Central memory CD8-positive, alpha-beta T cell (primary cell): Measurements from ENCODE around the gene TLCD3B.
"Not testable (repeated sequence)": the region's sequence is repeated elsewhere in the genome, so short reads cannot be mapped to it uniquely, and the experiment has no call there.

Source experiments
- ATAC-seq: fragments of 150-1000 bp; cut with Tn5 transposase; replicated peaks from 2 replicates; pipeline ENCODE4 v1.10.0; 2022; ENCODE audit warnings: mild to moderate bottlenecking, moderate FRiP score, moderate number of reproducible peaks; ENCODE audit not compliant: poor library complexity, severe bottlenecking; ENCODE audit errors: extremely low read depth
- DNase-seq, 2 donors: peaks; one replicate each; pipeline ENCODE4 v3.0.0; 2021; ENCODE audit warnings: low spot score in 2 of 2
- H3K27ac Mint-ChIP-seq: one replicate; pipeline ENCODE4 v1.8.0; 2022; ENCODE audit warnings: low read depth, mild to moderate bottlenecking, moderate library complexity, mixed read lengths
- H3K27me3 Mint-ChIP-seq: one replicate; pipeline ENCODE4 v1.8.0; 2022; ENCODE audit warnings: mixed read lengths
- H3K36me3 Mint-ChIP-seq: one replicate; pipeline ENCODE4 v1.8.0; 2022; ENCODE audit warnings: mild to moderate bottlenecking, moderate library complexity, mixed read lengths; ENCODE audit not compliant: insufficient read depth
- H3K4me1 Mint-ChIP-seq: one replicate; pipeline ENCODE4 v1.8.0; 2022; ENCODE audit warnings: mixed read lengths
- H3K4me3 Mint-ChIP-seq: one replicate; pipeline ENCODE4 v1.8.0; 2022; ENCODE audit warnings: mild to moderate bottlenecking, moderate library complexity, mixed read lengths
- H3K9me3 Mint-ChIP-seq: one replicate; pipeline ENCODE4 v1.8.0; 2022; ENCODE audit warnings: mixed read lengths

Gene TLCD3B

DNA sequence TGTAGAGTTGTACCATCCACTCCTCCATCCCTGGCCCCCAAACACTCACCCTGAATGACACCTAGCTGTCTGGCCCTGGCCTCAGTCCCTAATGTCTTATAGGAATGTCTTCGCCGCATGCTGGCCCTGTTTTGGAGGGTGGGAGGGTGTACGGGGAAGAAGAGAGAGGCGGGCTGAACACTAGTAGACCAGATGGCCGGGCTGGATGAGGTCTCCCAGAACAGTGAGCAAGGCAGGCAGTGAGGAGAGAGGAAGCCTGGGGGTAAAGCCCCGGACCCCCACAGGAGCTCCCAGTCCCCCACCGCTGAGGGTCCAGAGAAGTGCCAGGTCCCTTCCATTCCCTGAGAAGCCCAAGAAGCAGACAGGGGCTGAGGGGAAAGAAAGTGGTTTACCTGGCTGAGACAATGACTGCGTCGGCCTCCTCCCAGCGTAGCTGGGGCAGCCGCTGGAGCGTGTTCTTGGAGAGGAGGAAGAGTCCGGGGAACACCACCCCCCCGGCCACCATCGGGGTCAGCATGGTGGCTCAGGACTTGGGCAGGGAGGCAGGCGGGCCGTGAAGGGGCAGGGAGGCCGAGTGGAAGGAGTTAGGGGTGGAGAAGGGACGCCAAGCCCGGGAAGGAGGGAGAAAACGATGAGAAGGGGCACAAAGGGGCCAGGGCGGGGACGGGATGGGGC lies 923 bp downstream of the TLCD3B start:
- Mint-ChIP-seq H3K4me3 (peak overlapping the region; percentile 56), H3K4me1 (peaks cover 17% of the 10 kb centered on the region), H3K9me3 (no peaks in the 10 kb centered on the region), H3K27ac (no peak overlapping the region), H3K27me3 (peaks cover 79% of the 10 kb centered on the region), H3K36me3 (peaks cover 2% of the 10 kb centered on the region)
- no peak for ATAC-seq
- no peak for DNase-seq

DNA sequence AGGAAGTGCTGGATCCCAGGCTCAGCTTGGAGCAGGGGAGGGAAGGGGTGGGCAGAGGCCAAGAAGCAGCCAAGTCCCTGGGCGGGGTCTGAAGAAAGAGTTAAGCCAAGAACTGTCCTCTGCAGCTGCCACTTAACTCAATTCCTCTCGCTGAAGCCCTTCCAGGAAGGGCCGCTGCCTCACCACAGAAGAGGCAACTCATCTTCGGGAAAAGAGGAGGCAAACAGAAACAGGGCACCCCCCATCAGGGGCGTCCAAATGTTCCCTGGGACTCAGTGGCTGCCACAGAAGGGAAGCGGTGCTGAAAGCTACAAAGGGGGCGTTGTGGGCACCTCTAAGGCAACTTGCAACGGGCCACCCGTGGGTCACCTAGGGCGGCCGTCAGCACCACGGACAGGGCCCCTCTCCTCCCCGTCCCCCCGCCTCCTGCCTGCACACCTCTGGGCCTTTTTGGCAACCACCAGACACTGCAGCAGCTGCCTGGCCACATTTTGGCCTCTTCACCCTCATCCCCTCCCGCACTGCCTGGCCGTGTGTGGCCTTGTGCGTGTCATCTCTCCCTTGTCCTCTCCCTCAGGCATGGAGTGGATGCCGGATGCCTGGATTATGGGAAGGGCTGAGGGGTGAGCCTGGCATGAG lies 2.5 kb downstream of the TLCD3B start:
- Mint-ChIP-seq H3K4me3 (no peak overlapping the region), H3K27me3 (peaks cover 78% of the 10 kb centered on the region), H3K9me3 (no peaks in the 10 kb centered on the region), H3K27ac (no peak overlapping the region), H3K4me1 (peaks cover 17% of the 10 kb centered on the region), H3K36me3 (peaks cover 2% of the 10 kb centered on the region)
- no peak for DNase-seq
- ATAC-seq = no peak

DNA sequence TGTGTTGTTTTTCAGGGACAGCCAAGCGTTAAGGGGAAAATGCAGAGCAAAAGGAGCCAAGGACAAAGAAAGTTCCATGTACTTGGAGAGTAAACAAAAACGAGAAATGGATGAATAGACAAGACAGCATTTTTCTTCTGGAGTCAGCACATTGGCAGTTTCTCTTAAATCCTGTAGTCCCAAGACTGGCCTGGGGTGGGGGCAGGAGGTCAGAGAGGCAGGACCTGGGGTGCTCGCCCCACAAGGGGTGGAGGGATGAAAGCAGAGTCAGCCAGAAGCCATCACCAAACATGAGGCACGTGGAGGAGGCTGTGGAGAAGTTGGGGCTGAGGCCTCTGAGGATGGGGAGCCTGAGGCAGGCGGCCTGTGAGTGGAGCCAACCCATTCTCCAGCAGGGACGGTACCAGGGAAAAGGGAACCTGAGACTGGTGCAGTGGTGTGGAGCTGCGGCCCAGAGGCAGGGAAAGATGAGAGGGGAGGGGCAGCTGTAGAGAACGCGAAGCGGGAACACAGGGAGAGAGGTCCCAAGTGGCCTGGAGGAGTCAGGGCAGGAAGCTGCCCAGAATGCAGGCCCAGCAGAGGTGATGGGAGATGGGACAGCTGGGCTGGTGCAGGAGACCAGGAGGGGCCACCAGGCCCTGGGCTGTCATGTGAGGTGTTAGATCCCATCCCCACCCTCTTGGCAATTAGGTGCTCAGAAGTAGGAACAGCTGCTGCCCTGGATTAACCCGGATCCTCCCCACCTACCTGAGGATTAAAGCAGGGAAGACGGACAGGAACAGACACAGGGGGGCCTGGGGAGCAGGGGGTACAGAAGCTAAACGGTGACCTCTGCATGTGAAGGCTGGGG lies 3.3 kb downstream of the TLCD3B start:
- H3K4me3 Mint-ChIP-seq = no peak overlapping the region
- DNase-seq (no peak), ATAC-seq (no peak)
- H3K9me3 Mint-ChIP-seq = no peaks in the 10 kb centered on the region
- peaks cover 83% of the 10 kb centered on the region for H3K27me3 Mint-ChIP-seq
- peaks cover 2% of the 10 kb centered on the region for H3K36me3 Mint-ChIP-seq
- no peak overlapping the region for H3K27ac Mint-ChIP-seq
- H3K4me1 Mint-ChIP-seq = peaks cover 17% of the 10 kb centered on the region

DNA sequence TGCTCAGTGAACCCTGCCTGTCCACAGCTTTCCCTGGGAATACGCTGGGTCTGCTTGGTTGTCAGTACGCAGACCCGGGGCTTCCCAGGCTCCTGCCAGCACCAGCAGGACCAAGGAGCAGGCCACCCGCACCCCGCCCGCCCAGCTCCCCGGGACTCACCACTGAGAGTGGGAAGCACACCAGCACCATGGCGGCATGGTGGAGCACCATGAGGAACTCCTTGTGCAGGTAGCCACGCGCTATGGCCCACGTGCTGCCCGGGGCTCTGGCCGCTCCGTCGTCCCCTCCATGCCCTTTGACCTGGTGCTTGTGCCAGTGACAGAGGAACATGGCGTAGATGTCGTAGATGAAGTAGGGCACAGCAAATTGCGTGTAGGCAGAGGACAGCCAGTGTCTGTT lies 4.6 kb downstream of the TLCD3B start:
- Mint-ChIP-seq H3K4me3 (no peak overlapping the region), H3K27ac (no peak overlapping the region), H3K9me3 (no peaks in the 10 kb centered on the region), H3K27me3 (peaks cover 69% of the 10 kb centered on the region), H3K36me3 (no peaks in the 10 kb centered on the region), H3K4me1 (peaks cover 17% of the 10 kb centered on the region)
- ATAC-seq = no peak
- no peak for DNase-seq

DNA sequence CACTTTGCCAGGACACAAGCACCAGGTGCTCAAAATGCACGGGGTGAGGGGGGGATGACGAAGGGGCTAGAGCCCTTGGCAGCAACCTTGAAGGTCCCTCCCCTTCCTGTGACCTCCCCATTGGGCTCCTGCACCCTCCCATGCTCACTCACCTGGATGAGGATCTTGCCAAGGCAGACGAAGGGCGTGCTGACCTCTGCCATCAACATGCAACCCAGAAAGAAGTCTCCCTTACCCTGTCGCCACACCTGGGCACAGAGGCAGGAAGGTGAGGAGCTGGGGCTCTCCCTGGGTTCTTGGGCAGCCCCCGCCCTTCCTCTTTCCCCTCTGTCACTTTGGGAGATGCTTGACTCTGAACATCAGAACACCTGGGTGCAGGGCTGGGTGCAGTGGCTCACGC lies 5.5 kb downstream of the TLCD3B start:
- ATAC-seq (no peak), DNase-seq (no peak)
- Mint-ChIP-seq H3K4me3 (no peak overlapping the region), H3K36me3 (no peaks in the 10 kb centered on the region), H3K27me3 (peaks cover 65% of the 10 kb centered on the region), H3K27ac (no peak overlapping the region), H3K4me1 (peaks cover 26% of the 10 kb centered on the region), H3K9me3 (no peaks in the 10 kb centered on the region)

DNA sequence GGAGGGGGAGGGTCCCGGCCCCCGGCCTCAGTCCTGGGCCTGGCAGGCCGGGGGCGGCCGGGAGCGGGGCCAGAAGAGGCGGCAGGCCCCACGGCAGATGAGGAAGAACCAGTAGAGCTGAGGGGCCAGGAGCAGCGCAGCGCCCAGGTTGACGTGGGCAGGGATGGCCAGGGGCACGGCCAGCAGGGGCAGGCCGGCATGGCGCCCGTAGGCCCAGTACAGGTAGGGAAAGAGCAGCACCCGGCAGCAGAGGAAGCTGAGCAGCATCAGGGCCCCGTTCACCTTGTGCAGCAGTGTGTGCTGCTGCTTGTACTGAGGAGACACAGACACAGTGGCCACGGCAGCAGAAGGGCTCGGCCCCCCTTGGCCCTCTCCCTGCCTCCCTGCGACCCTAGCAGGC lies 5.9 kb downstream of the TLCD3B start:
- no peak for DNase-seq
- Mint-ChIP-seq H3K4me1 (peaks cover 25% of the 10 kb centered on the region), H3K4me3 (no peak overlapping the region), H3K27ac (no peak overlapping the region), H3K27me3 (peaks cover 61% of the 10 kb centered on the region), H3K9me3 (no peaks in the 10 kb centered on the region), H3K36me3 (no peaks in the 10 kb centered on the region)
- no peak for ATAC-seq

DNA sequence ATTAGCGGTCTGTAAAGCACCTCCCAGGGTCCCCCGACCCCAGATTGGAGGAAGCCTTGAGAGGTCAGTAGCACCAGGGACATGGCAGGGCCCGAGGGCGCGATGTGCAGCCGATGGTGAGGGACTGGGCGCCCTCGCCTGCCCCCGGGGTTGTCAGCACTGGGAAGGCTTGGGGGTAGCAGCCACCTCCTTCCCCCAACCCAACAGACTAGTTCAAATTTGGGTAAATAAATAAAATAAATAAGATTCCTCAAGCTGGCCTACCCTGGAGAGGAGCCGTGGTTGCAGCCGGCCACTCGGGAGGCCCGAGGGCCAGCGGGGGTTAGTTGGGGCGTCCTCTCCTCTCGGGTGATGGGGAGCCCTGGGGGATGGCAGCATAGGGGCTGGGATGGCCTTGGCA lies 6.6 kb downstream of the TLCD3B start:
- ATAC-seq (no peak), DNase-seq (no peak)
- no peak overlapping the region for H3K4me3 Mint-ChIP-seq
- H3K36me3 Mint-ChIP-seq = no peaks in the 10 kb centered on the region
- no peaks in the 10 kb centered on the region for H3K9me3 Mint-ChIP-seq
- peaks cover 22% of the 10 kb centered on the region for H3K4me1 Mint-ChIP-seq
- H3K27ac Mint-ChIP-seq = no peak overlapping the region
- H3K27me3 Mint-ChIP-seq = peaks cover 54% of the 10 kb centered on the region

DNA sequence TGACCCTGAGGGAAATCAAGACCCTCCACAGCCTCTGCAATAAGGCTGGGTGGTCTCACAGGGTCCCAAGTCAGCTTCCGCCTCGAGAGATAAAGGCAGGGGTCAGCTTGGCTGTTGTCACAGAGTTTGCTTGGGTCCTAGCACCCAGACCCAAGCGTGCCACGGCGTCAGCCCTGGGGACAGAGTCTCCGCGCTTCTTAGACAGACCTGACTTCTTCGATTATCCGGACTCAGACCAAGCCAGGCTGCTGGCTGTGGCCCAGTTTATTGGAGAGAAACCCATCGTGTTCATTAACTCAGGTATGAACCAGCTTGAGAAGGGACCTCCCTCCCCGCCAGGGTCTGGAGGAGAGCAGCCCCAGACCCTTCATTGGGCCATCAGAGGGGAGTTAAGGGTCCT lies 7.5 kb downstream of the TLCD3B start:
- Mint-ChIP-seq H3K4me3 (no peak overlapping the region), H3K27me3 (peaks cover 46% of the 10 kb centered on the region), H3K4me1 (peaks cover 22% of the 10 kb centered on the region), H3K36me3 (no peaks in the 10 kb centered on the region), H3K9me3 (no peaks in the 10 kb centered on the region), H3K27ac (no peak overlapping the region)
- DNase-seq (no peak), ATAC-seq (no peak)

DNA sequence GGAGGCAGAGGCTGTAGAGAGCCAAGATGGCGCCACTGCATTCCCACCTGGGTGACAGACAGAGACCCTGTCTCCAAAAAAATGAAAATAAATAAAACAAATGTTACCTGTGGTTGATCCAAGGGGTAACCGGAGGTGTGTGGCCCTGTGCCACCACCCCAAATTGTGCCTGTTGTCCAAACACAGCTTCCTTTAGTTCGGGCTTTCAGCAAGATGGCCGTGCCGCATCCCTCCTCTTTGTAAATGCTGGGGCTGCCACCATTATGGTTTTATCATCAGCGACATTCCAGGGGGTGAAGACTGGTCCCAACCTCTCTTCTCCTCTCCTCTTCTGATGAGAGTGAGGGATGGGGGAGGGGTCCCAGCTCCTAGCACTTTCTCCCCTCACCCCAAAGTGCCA lies 8.2 kb downstream of the TLCD3B start, which contains the start of gene C16orf92:
Gene C16orf92 (plus strand): TSS at position 312 of the 400 bp plus-strand sequence. CDS start 143 bp downstream, outside the sequence.
- no peak within 1 kb of the TSS for H3K4me3 Mint-ChIP-seq
- peaks cover 19% of the 10 kb centered on the region for H3K4me1 Mint-ChIP-seq
- H3K27me3 Mint-ChIP-seq = peaks cover 39% of the 10 kb centered on the region
- no peak for ATAC-seq
- no peak for DNase-seq
- no peaks in the 10 kb centered on the region for H3K36me3 Mint-ChIP-seq
- H3K27ac Mint-ChIP-seq = no peak within 1 kb of the TSS
- H3K9me3 Mint-ChIP-seq = no peaks in the 10 kb centered on the region

DNA sequence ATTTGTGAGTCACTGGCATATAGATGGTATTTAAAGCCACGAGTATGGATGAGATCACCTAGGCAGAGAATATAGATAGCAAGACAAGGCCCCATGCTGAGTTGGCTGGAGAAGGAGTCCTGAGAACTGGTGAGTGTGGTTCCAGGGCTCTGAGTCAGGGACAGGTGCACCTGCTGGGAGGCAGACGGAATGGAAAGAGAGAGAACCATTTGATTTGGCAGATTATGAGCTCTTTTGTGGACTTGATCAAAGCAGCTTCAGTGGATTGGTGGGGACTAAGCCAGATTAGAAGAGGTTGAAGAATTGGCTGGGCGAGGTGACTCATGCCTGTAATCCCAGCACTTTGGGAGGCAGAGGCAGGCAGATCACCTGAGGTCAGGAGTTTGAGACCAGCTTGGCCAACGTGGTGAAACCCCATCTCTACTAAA lies 12.3 kb downstream of the TLCD3B start:
- no peak for ATAC-seq

DNA sequence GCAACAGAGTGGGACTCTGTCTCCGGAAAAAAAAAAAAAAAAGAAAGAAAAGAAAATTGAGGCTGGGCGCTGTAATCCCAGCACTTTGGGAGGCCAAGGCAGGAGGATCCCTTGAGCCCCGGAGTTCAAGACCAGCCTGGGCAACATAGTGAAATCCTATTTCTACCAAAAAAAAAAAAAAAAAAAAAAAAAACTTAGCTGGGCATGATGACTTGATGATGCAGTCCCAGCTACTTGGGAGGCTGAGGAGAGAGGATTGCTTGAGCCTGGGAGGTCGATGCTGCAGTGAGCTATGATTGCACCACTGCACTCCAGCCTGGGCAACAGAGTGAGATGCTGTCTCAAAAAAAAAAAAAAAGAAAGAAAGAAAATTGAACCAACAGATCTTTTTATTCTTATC lies 13.1 kb downstream of the TLCD3B start:
- H3K36me3 Mint-ChIP-seq, H3K4me3 Mint-ChIP-seq, H3K27me3 Mint-ChIP-seq, DNase-seq, H3K27ac Mint-ChIP-seq, H3K9me3 Mint-ChIP-seq, ATAC-seq: not testable (repeated sequence)
- peaks cover 15% of the 10 kb centered on the region for H3K4me1 Mint-ChIP-seq

More for the DNA sequence above, 12.3 kb downstream of the TLCD3B start:
- H3K4me1 Mint-ChIP-seq = peaks cover 15% of the 10 kb centered on the region
- peaks cover 1% of the 10 kb centered on the region for H3K36me3 Mint-ChIP-seq
- H3K27me3 Mint-ChIP-seq = peaks cover 7% of the 10 kb centered on the region
- no peak for DNase-seq
- H3K9me3 Mint-ChIP-seq = no peaks in the 10 kb centered on the region
- no peak overlapping the region for H3K27ac Mint-ChIP-seq
- no peak overlapping the region for H3K4me3 Mint-ChIP-seq

DNA sequence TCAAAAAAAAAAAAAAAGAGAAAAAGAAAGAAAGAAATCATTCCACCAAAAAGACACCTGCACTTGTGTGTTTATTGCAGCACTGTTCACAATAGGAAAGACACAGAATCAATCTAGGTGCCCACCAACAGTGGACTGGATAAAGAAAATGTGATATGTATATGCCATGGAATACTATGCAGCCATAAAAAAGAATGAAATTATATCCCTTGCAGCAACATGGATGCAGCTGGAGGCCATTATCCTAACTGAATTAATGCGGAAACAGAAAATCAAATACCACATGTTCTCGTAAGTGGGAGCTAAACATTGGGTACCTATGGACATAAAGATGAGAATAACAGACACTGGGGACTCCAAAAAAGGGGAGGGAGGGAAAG lies 13.8 kb downstream of the TLCD3B start:
- ATAC-seq (no peak), DNase-seq (no peak)
- Mint-ChIP-seq H3K4me1 (peaks cover 15% of the 10 kb centered on the region), H3K4me3 (no peak overlapping the region), H3K27ac (no peak overlapping the region), H3K36me3 (peaks cover 1% of the 10 kb centered on the region), H3K9me3 (no peaks in the 10 kb centered on the region), H3K27me3 (peaks cover 2% of the 10 kb centered on the region)
